ENCODE data around the gene KLF12.

KLF12 gene

DNA sequence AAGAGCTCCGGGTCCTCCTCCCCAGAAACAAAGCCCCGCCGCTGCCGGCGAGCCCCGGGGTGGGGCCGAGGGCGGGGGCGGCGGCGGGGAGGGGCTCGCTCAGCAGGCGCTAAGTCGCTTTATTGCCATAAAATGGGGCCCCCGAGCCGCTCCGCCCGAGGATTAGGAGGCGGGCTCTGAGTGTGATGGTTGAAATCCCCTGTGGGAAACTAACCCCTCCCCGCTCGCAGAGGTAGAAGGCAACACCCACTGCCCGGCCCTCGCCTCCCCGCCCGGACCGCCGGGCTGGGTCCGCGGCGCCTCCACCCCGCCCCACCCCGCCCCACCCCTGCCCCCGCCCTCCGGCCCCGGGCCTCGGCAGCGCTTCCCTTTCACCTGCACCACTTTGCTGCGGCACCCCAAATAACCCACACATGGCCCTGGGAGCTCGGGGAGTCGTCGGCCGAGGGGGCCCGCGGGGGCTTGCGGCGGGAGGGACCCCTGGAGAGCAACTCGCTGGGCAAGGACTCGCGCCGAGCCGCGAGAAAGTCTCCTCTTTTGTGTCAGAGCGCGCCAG, at the start of gene KLF12:
Gene KLF12 (minus strand): TSS at position 184 of the 556 bp plus-strand sequence.
- DNase-seq, result peak; percentile 94

DNA sequence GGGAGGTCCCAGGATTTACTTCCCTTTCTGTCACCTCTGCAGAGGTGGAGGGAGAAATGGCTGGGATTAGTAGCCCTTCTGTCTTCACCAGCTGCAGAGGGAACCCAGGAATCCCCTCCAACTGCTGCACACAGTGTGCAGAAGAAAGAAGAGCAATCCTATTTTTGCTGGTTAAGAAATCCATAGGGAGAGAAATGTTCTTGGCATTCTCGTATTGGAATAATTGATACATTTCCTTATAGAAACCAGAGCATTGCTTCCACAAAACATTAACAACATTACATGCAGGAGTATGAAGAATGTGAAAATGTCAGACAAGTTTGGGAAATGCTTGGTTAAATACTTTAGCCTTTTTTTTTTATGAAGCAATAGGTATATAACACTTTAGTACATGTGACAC, 48.3 kb upstream of the KLF12 start:
- no peak for DNase-seq

DNA sequence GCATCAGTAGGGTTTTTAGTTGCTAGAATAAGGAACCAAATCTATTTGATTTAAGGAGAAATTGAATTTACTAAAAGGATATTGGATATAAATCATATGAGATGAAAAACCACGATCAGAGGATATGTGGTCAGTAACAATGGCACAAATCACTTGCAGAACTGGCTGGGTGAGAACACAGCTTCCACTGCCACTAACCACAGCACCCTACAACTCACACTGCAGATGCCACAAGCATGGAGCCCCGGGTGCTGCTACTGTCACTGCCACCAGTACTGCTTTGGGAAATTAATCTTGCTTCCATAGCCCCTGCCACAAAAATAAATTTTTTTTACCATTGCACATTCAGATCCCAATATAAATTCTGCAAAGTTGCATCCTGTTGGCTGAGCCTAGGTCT, 40.6 kb upstream of the KLF12 start:
- no peak for DNase-seq

DNA sequence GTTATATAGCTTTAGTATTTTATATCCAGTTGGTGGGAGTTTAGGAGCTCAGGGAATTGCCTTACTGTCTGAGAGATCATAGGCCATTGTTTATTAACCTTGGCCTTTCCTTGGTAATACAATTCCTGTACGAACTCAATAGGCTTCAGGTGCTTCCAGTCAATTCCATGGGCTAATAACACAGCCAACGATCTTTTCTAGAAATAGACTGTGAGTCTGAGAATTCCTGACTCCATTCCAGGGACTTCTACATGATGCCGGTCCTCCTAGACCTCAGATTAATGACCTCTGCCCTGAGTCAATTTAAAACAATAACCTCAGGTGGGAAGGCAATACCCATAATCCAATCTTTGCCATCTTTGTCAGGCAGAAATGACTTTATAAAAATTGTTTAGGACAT, 39.6 kb upstream of the KLF12 start:
- DNase-seq, result no peak

DNA sequence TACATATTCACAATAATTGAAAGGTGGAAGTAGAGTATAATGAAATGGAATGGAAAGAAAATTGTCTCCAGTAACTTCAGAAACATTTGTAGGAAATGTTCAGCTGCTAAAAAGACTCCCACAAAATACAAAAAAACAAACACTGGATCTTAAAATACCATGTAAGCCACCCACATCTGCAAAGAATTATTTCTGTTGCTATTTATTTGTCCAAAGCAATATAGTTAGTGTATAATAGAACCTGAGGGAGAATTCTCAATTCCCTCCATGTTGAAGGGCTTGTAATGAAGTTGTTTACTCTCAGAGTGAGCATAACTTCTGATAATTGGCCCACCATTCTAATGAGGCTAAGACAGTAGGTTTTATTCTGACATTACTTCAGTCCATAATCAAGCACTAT, 37.4 kb upstream of the KLF12 start:
- DNase-seq, result no peak

DNA sequence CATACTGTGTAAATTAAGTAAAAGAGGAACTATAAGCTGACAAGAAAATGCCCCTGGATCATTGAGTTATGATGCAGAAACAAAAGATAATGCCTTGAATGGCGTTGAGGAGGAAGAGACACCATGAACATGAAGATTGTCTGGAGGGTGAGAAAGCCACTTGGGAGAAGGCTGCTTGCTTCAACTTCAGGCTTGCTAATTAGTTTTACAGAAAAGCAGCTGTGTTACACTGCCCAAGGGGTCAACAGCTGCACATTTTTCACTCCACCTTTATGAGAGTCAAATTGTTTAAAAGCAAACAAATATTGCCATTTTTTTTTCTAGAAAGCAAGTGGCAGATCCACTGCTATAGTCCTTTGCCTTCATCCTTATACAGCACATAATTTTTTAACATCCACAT, 35.5 kb upstream of the KLF12 start:
- DNase-seq, result no peak

DNA sequence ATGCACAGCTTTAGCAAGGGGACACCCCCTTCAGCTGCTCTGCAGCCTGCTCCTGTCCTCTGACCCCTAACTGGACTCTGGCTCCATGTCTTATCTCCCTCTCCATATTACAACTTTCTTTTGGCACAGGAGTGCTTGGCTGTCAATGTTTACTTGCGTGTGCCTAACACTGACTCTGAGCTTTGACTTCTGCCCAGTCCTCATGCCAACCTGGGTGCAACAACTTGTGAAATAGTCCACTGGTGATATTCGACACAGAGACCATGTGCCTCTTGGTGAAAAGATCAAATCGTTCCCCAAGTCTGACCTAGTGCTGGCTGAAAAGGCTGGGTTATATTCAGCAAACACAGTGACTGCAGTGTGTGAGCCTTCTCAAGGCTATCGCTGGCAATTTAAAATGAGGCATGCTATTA, 34.1 kb upstream of the KLF12 start:
- no peak for DNase-seq

DNA sequence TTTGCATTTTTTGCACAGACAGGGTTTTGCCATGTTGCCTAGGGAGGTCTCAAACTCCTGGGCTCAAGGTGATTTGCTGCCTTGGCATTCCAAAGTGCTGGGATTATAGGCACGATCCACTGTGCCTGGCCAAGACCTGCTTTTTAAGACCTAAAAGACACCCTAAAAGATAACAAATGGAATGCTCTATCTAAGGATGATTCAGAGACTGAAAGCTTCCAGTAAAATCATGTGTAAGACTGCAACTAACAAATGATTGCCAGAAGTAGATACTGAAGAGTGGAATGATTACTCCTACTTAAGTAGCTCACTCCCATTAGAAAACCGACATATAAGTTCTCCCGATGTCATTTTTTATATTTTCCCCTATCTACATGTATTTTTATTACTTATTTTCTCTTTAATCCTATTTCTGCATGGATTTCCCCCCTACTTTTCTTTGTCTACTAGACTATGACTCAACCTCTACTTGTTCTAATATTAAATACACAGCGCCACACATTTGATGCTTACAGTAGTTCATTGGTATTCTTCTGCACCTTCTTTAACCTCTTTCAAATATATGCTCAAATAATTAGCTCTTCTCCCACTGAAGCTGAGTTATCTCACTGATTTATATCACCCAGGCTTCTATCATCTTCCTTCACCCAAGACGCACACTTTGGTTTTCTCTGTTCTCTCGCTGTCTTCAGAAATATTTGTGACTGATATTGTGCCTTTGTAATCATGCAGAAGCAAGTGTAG, 32.2 kb upstream of the KLF12 start:
- no peak for DNase-seq

DNA sequence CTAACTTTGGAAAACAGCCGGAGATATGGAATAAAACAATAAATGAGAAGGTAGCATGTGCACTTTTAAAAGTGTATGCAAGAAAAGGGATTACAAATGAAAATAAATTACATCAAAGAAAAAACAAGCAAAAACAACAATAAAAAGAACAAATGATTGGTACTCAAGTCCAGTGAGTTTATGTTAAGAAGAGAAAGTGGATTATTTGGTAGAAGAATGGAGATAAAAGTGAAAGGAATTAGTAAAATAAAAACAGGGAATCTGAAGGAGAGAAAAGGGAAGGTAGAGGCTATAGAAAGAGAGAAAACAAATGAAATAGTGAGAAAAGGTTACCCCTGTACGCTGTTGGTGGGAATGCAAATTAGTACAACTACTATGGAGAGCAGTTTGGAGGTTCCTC, 28.6 kb upstream of the KLF12 start:
- DNase-seq, result no peak

DNA sequence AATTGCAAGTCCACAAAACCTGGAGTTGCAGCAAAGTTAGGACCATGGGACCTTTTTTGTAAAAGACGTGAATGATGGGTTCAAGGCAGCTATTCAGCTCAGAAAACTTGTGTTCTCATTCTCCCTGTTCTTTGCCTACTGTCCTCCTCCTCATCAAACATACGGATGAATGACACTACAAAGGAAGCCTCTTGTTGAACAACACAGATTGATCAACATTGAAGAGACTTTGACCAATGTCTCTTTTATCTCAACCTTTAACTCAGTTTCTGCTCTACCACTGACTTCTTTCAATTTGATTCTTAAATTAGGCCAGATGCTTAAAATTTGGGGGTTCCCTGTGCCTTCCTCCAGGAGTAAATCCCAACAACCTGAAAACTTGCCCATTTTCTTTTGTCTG, 27.9 kb upstream of the KLF12 start:
- no peak for DNase-seq

DNA sequence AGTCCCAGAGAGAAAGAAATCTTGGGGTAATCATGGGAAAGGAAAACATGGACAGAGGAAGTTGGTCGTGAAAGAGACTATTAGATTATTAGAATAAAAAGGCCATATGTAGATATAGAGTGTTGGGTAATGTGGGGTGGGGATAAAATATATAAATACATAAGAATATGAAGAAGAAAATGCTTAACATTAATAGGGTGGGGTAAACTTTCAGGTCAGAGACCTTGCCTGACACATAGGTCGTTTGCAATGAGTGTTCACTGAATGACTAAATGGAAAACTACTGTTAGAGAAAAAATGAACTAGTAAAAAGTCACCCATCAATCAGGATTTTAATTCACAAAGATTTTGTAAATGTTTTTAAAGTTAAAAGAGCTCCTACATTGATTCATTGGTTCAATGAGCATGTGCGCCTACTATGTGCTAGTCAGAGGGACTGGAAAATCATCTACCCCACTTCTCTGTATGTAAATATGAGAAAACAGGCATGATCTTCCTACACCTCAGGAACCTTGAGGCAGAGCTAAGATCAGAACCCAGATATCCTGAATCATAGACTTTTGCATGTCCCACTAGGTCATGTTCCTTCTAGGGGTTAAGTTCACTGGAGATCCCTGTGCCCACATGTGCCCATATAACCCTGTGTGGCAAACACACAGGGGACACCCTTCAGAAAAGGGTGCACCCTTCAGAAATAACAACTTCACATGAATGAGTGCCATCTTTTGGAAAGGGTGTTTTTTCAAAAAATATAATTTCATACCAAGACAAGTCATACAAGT, 24.6 kb upstream of the KLF12 start:
- DNase-seq, result no peak

DNA sequence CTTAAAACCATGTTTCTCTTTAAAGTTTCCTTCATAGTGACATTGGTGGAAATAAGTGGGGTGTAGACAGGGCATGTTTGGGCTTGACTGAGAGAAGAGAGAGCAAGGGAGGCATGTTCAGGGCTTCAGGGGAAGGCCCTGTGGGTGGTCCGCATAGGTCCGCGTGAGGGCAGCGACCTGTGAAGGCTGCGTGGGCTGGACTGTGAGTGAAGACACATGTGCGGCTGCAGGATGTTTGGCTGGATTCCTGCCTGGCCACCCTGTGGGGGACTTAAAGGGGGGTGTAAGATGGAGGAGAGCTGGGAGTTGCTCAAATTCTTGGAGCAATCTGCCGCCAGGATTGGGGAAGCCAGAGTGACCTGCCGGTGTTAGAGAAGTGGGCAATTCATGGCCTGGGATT, 23.8 kb upstream of the KLF12 start:
- DNase-seq, result no peak

DNA sequence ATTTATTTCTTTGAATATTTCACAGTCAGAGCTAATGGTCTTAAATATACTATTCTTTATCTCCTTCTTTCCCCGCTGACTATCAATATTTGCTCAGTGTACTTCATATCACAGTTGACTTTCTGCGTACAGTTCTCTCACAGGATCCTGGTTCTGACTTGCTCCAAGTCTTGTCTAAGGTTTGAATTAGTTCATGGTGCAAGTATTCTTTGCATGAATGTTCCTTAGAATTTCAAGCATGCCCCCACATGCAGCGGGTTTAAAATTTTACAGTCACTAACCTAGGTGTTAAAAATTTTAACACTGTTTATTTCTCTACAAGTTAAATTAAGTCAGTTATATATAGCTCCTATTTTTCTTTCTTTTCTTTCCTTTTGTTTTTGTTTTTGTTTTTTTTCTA, 20.8 kb upstream of the KLF12 start:
- DNase-seq, result no peak

DNA sequence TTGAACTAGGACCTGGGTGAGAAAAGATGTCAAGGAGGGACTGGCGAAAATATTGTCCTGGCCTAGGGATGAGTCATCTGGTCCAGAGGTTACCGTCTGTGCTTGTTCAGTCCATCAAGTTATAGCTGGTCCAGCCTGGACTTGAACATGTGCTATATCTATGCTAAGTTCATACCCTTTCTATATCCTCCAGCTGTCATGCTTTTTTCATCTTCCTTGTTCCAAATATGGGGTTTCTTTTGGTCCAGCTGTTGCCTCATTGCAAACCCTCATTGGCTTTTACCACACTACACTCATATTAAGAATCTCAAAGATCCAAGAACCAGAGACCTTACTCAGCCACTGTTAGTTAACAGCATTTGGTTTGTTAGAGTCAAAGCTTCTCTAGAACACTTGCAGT, 19.1 kb upstream of the KLF12 start:
- DNase-seq, result no peak

DNA sequence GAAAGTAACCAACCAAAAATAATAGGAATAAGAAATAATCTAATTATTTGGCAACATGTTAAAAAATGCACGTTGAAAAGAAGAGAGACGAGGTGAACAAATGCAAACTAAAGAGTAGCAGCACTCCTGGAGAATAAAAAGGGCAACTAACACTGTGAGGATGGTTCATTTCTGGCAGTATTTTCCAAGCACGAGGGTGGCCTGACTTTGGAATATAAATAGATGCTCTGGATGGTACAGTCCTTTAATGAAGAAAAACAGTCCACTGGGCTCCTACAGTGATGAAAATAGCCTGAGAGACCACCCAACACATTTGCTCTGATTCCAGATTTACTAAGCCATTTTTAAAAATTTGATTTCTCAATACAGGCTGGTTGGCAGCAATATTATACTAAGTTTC, 17.7 kb upstream of the KLF12 start:
- no peak for DNase-seq

DNA sequence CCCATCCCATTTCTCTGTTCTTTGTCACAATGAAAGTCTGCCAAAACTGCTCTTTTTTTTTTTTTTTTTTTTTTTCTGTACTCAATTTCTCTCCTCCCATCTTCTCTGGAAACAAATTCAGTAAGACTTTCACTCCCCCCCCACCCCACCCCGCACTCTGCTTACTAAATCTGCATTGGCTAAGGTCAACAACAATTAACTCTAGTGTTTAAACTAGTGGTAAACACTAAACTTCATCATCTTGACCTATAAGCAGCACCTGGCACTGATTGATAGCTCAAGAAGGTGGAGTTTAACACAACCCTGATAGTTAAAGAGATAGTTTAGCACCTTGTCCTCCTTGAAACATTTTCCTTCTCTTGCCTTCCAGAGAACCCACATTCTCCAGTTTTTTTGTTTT, 14.1 kb upstream of the KLF12 start:
- DNase-seq, result no peak

DNA sequence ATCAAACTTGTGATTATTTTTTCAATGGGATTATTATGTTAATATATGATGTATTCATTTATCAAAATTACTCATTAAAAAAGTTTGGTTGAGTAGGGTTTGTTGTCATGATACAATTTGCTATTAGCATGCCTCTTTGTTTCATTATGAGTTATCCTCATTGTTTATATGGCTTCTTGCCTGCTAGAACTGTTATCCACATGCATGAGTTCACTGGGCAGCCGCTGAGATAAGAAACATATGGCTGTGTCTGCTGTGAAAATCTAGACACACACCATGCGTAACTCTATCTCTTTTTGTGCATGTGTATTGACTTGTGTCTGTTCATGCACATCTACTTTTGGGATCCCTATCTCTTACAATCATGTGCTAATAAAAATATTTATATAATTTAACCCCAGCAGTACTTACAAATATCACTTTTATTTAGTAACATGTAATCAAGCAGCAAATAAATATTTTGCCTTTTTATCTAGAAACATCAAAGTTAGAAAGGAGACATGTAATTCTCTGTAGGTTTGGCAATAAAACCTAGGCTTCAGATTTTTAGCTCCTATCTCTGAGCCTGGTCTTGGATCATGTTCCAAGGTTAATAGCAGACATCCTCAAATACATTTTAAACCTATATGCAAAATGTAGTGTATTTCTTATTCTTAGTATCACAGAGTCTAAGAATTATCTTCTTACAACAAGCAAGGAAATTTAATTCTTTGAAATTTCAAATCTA, 11.2 kb upstream of the KLF12 start:
- DNase-seq, result no peak

DNA sequence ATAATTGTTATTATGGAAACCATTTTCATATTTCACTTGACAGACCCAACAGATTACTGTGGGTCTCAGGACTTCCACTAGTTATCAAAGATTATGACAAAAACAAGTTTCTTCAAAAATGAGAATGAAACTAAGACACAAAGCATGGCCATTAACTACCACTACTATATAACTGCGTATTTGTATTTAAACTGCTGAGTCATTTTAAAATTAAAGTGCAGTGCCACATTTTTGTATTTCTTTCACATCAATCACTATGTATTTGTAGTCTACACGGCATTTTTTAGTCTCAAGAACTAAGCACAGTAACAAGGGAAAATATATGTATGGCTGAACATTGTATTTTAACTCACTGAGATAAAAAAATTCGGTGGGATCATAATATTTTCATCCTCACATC, 10.1 kb upstream of the KLF12 start:
- no peak for DNase-seq

DNA sequence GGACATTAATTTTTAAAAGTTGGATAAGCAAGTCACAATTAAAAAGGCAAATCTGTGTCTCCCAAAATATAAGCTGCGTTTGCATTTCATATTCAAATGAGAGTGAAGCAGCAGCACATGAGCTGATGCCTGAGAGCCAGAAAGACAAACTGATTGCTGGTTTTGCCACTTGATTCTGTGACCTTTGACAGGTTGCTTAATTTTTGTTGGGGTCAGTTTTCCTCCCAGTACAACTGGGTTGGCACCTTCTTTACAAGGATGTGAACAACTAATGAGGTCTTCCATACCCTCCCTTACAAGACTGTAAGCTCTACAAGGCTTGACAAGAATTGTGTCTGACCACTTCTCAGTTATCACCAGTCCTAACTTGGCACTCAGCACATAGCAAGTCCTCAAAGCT, 8.1 kb upstream of the KLF12 start:
- no peak for DNase-seq

DNA sequence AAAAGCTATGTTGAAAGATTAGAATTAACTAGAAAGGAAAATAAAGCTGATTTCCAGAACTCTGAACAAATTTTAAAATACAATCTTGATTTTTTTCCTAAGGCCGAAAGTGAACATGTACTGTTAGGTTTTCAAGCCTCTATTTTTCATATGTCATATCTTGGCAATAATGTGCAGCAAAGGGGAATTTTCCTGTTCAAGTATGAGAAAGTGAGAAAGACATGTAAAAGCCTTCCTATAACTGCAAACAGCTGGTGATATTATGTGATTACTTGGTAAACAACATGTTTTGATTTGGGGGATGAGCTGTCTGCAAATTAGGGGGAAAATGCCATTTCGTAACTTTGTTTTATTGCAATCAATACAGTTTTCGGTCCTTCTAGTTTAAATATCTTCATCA, 4.0 kb upstream of the KLF12 start:
- no peak for DNase-seq

DNA sequence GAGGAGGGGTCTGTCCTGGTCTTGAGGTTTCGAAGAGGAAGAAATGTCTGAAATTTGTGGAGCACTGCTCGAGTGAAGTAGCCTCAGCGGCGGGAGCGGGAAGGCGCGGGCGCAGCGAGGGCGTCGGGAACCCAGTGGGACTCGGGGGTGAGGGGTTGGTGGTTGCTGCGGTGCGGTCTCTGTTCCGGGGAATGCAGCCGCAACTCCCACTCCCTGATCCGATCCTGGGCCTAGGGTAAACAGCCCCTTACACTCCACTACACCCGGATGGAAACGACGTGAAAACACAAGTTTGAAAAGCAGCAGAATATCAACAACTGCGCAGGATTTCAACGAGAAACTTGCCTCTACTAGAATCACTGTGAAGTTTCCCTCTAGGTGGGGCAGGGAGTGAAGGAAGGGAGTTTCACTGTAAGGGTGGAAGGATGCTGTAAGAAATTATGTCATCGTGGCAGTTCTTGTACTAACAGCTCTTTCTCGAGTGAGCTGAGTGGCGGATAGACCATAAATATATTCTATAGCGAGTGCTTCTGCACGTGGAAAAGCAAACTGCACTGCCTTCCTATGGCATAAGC, 2.0 kb upstream of the KLF12 start:
- no peak for DNase-seq

DNA sequence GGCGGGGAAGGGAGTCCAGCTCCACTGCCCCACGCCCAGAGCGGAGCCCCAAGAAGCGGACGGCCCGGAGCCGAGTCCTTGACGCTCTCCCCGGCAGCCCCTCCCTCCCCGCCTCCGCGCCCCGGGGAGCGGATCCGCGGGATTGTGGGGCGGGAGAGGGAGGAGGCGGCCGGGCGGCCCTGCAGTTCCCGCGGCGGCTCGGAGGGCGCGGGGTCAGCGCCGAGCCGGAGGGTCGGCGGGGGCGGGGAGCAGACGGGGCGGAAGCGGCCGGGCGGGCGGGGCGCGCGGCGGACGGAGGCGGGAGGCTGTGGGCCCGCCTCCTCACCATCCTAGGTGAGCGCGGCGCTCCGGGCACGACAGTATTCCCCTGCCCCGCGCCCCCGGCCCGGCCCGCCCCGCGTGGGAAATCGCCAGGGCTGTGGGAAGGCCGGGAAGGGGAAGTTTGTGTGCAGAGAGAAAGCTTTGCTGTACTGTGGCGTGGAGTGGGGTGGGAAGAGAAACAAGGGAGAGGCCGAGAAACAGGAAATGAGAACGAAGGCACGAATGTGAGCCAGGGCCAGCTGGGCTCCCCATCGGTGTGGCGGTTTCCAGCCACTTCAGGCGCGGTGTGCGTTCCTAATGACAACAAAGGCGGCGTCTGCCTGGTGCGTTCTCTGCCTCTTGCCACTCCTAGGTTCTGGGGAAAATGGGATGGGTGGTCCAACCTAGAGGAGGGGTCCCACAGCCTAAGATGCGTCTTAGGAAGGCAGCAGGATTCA, 1.3 kb upstream of the KLF12 start:
- peak; percentile 51 for DNase-seq

Data from activated CD4-positive, alpha-beta T cell treated with anti-CD3 and anti-CD28 coated beads, Interleukin-2, amount 50 U/mL, for 16 hours (primary cell).